Dermis blood vessel endothelial cell (primary cell): Measurements from ENCODE around the gene CHIC2. TPM values are rescaled to one million over a fixed set of nuclear protein-coding genes. Genes with fewer than 3 reads are reported as not detected.
"Not testable (repeated sequence)": the region's sequence is repeated elsewhere in the genome, so short reads cannot be mapped to it uniquely, and the experiment has no call there.

Experiments
- DNase-seq: peaks from one replicate; pipeline ENCODE4 v3.0.0; 2010
- total RNA-seq: library from RNA; depleted of rRNA; stranded (reverse); fragments of >200 nt; gene quantifications from 2 replicates; pipeline ENCODE4 v1.2.3, GENCODE V29; 2014

CHIC2 gene
- total RNA-seq, 1 donor from 2014 or later = 90.2 TPM

GRCh38 chr4:54058171-54058570 lies 6.2 kb downstream of the CHIC2 start:
- DNase-seq = no peak

- DNase-seq = no peak
These were observed 8.0 kb downstream of the CHIC2 start for GRCh38 chr4:54056360-54056759.

- no peak for DNase-seq
These were observed 8.9 kb downstream of the CHIC2 start for GRCh38 chr4:54055494-54055893.

DNA sequence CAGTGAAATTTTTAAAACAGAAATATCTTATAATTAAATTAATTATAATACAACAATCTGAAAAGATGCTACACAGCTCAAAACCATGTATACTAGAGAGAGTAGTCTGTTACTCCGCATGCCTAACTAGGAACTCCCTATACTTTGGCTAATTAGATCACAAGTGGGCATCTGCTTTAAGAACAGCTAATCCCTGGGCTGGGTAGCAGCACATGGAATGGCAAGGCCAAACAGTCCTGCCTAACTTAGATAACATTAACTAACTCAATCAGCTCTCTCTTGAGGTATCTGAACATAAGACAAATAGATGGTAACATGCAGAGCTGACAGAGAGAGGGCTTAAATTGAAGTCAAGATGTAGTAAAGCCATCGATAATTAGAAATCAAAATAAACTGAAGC lies 9.9 kb downstream of the CHIC2 start:
- no peak for DNase-seq

GRCh38 chr4:54053322-54053721 lies 11.1 kb downstream of the CHIC2 start:
- not testable (repeated sequence) for DNase-seq

GRCh38 chr4:54050214-54050904 lies 14.0 kb downstream of the CHIC2 start:
- DNase-seq = no peak

- DNase-seq = not testable (repeated sequence)
These were observed 20.8 kb downstream of the CHIC2 start for GRCh38 chr4:54043630-54044029.

GRCh38 chr4:54041933-54042332 lies 22.5 kb downstream of the CHIC2 start:
- no peak for DNase-seq

GRCh38 chr4:54041100-54041499 lies 23.3 kb downstream of the CHIC2 start:
- no peak for DNase-seq

GRCh38 chr4:54038056-54038455 lies 26.3 kb downstream of the CHIC2 start:
- no peak for DNase-seq

DNA sequence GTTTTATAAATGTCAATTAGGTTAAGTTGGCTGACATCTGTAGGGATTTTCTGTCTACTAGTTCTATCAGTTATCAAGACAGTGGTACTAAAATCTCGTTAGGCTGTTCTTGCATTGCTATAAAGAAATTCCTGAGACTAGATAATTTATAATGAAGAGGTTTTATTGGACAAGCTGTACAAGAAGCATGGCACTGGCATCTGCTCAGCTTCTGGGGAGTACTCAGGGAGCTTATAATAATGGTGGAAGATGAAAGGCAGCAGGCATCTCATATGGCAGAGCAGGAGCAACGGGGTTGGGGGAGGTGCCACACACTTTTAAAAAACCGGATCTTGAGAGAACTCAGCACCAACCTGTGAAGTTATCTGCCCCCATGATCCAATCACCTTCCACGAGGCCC lies 28.2 kb downstream of the CHIC2 start:
- no peak for DNase-seq

GRCh38 chr4:54032558-54033135 lies 31.8 kb downstream of the CHIC2 start:
- no peak for DNase-seq

DNA sequence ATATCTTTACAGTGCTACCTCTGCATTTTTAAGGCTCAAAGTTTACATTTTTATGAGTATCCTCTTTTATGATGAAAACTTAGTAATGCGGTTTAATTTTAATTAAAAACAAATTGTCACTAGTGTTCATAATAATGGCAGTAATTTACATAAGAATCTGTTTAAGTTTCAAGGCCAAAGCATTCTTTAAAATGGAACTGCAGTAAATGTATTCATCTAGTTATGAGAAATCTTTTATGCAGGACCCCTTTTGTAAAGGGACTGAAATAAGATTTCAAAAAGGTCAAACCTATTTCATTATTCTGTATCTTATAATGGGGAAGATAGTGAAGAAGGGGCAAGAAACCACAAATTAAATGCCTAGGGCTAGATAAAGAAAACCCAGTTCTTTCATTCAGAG lies 37.1 kb downstream of the CHIC2 start:
- DNase-seq = no peak

GRCh38 chr4:54025582-54025981 lies 38.8 kb downstream of the CHIC2 start:
- no peak for DNase-seq

GRCh38 chr4:54023019-54023418 lies 41.4 kb downstream of the CHIC2 start:
- DNase-seq = not testable (repeated sequence)

- DNase-seq = no peak
These were observed 46.4 kb downstream of the CHIC2 start for GRCh38 chr4:54017974-54018373.

DNA sequence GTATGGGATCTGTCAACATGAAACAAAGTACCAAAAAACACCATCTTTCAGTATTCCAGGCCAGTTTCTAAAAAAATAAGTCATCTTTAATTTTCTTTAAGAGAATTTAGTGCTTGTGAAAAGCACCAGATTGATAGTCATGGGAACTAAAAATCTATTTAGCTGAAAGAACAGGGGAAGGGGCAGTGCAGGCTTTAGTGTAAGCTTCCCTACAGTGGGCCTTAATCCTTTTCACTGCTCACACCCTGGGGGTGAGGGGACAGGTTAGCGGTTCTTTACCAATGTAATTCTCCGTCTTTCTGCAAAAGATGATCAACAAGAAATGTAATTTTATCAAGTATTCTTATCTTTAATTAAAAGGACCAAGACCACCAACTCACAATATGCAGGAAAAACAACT lies 47.1 kb downstream of the CHIC2 start:
- no peak for DNase-seq

DNA sequence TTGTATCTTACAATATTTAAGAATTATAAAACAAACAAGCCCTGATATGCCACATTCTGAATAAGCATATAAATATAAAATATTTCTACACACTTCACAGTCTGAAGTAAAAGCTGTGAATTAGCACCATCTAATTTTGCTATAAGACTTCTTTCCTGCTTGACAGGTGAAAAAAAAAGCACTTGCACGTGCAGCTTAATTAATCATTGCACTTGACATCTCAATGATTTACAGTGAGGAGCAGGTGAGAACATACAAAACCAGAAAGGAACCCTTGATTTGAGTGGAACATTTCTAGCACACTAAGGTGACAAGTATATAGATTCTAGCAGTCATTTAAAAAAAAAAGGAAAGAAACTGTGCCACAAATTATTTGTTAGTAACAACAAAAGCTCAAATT lies 47.9 kb downstream of the CHIC2 start:
- no peak for DNase-seq

DNA sequence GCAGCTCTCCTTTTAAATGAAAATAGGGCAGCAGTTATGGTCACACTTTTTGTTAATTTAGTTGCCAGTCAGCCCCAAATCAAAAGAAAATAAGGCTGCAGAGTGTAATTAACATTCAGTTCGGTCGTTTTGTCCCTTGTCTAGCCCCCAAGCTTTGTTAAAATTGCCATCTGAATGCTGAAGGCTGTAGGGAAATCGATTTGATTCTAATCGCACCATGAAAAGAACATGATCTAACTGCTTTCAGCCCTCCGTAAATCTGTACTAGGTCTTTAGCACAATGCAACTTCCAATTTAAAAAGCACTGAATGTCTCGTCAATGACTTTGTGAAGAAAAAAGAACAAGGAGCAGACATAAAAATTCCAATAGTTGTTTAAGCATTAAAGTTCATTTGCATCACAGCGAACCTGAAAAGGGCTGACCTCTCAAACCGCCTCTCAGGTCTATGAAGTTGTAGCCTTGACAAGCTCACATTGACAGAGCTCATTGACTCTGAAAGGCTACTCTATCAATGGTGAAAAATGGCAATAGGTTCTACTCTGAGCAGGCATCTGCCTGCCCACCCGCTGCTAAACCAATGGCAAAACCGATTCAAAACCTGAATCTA lies 48.9 kb downstream of the CHIC2 start:
- no peak for DNase-seq

- no peak for DNase-seq
These were observed 49.7 kb downstream of the CHIC2 start for GRCh38 chr4:54014666-54015160.

DNA sequence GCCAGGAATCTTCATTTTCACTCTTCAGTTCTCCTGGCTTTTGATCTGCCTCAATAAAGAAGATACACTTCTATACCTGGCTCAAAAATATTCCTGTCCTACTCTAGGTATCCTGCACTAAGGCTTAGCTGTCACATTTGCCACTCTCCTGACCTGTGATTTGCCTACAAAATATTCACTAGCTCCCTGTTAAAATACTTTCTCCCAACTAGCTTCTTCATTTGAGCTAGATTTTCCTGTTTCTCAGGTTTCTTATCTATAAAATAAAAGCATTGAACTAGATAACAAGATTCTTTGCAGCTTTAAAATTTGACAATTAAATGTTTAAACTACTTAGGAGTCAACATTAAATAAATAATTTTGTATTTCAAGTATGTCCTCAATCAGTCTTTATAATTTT lies 53.2 kb downstream of the CHIC2 start:
- no peak for DNase-seq

- no peak for DNase-seq
These were observed 57.6 kb downstream of the CHIC2 start for GRCh38 chr4:54006755-54007154.

- DNase-seq = peak; percentile 27
These were observed 58.9 kb downstream of the CHIC2 start for GRCh38 chr4:54005475-54005874.

- no peak for DNase-seq
These were observed 59.9 kb downstream of the CHIC2 start for GRCh38 chr4:54004463-54004862.
